Measurements from ENCODE around the gene LIMS2.

The LIMS2 gene

DNA sequence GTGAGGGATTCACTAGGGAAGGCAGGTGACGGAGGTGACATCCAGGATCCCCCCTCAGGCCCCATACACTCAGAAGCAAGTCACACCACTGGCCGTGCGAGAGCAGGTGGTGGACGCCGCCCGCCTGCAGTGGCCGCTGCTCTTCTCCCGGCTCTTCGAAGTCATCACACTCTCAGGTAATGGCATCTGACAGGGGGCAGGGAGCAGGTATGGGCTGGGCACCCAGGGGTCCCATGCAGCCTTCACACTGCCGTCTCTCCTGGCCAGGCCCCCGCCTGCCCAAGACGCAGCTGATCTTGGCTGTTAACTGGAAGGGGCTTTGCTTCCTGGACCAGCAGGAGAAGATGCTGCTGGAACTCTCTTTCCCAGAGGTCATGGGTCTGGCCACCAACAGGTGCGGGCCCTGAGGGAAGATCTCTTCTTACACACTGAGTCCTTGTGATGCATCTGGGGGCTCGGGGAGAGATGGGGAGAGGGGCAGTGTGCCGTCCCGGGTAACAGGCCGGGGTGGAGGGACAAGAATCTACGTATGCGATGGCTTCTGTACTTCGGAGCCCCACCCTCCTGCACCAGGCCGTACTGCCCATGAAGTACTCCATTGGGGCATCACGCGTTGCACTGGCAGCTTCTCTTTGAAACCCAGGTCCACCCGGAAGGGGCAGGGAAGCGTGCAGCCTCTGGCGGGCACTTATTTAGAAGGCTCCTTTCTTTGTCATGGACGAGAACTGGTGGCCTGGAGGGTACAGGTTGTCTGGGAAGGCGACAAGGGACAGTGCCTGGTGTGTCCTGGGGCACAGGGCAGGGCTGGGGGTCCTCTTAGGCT lies 48.2 kb downstream of the LIMS2 start:
- no peak overlapping the region for H3K4me3 ChIP-seq (ENCODE audit: low read depth, low read length)
- TF ChIP-seq, protein P1, sequence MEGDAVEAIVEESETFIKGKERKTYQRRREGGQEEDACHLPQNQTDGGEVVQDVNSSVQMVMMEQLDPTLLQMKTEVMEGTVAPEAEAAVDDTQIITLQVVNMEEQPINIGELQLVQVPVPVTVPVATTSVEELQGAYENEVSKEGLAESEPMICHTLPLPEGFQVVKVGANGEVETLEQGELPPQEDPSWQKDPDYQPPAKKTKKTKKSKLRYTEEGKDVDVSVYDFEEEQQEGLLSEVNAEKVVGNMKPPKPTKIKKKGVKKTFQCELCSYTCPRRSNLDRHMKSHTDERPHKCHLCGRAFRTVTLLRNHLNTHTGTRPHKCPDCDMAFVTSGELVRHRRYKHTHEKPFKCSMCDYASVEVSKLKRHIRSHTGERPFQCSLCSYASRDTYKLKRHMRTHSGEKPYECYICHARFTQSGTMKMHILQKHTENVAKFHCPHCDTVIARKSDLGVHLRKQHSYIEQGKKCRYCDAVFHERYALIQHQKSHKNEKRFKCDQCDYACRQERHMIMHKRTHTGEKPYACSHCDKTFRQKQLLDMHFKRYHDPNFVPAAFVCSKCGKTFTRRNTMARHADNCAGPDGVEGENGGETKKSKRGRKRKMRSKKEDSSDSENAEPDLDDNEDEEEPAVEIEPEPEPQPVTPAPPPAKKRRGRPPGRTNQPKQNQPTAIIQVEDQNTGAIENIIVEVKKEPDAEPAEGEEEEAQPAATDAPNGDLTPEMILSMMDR (IDR thresholded peaks at IDR 0.05; ENCODE audit: low read depth, low read length, missing control alignments), result no peak
- no peak for DNase-seq (ENCODE audit: low read depth)

DNA sequence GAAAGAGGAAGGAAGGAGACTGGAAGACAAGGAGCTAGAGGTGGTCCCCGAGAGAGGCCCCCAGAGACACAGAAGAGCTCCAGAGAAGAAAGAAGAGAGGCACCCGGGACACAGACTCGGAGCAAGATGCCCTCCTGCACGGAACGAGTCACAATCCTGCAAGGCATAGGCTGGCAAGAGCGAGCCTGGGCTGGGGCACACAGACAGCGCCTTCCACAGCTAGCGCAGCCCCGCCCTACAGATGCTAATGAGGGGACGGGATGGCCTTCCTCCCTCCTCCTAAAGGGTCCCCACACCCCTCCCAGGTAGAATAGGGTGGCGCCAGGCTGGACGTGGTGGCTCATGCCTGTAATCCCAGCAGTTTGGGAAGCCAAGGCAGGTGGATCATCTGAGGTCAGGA lies 49.2 kb downstream of the LIMS2 start:
- no peak overlapping the region for H3K4me3 ChIP-seq (ENCODE audit: low read depth, low read length)
- TF ChIP-seq, protein P1 (IDR thresholded peaks at IDR 0.05; ENCODE audit: low read depth, low read length, missing control alignments), result no peak
- no peak for DNase-seq (ENCODE audit: low read depth)

DNA sequence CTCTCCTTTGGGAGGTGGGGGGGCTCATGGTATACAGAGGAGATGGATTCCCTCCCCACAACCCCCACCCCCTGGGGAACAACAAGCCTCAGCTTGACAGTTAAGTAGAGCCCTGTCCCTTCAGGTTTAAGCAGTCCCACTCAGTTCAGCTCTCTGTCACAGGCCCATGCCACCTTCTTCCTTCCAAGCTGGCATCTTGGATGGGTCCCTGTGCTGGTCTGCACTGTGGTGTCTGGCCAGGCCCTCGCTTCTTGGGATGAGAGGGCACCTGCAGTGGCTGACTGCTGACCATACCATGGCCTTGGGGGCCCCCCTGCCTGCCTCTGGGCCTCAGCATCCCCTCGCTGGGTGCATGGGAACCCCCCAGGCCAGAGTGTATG lies 49.8 kb downstream of the LIMS2 start:
- H3K4me3 ChIP-seq (ENCODE audit: low read depth, low read length), result no peak overlapping the region
- TF ChIP-seq, protein P1 (IDR thresholded peaks at IDR 0.05; ENCODE audit: low read depth, low read length, missing control alignments), result no peak
- DNase-seq (ENCODE audit: low read depth), result no peak

DNA sequence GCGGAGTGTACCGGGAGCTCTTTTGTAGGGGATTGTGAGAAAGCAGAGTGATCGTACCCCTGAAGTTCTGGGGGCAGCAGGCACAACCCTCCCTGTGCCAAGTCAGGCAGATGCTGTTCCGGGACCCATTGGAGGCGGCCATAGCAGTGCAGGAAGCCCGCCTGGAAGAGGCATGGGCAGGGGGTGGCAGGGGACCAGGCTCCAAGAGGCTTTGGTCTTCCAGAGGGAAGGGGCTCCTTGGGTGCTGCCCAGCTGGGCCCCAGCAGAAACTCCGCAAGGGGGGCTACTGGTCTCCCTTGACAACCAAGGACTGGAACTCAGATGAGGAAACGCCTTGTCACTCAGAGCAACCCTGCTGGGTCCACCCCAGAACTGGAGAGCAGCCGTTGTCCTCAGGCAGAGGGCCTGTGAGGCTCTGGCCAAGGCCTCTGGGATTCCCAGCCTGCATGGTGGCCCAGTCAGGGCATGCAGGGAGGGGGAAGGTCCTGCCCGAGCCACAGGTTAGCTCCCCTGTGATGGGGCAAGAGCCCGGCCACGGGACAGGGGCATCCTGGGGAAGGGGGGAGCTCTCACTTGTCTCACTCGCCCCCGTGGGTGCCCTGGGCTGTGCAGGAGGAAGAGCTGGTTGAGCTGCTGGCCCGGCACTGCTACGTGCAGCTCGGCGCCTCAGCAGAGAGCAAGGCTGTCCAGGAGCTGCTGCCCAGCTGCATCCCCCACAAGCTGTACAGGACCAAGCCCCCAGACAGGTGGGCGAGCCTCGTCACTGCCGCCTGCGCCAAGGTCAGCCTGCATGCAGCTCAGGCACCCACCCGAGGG lies 50.4 kb downstream of the LIMS2 start:
- TF ChIP-seq, protein P1 (IDR thresholded peaks at IDR 0.05; ENCODE audit: low read depth, low read length, missing control alignments), result no peak
- DNase-seq (ENCODE audit: low read depth), result no peak
- H3K4me3 ChIP-seq (ENCODE audit: low read depth, low read length), result no peak overlapping the region

DNA sequence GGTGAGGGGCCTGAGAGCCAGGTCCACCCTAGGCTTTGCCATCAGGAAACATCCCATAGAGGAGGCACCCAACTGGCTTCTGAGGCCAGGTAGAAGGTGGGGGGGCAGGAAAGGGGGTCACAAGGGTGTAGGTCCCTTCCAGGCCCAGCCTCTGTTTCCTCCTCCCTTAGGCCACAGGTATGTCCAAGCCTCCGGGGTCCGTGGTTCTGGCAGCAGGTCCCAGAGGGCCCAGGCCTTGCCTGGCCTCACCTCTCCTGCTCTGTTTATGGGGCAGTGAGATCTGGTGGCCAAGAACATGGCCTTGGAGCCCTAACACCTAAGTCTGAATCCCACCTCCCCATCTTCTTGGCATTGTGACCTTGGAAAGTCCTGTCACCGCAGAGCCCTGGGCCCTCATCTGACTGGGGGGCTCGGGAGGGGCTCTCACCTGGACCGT lies 51.0 kb downstream of the LIMS2 start:
- no peak for DNase-seq (ENCODE audit: low read depth)
- TF ChIP-seq, protein P1 (IDR thresholded peaks at IDR 0.05; ENCODE audit: low read depth, low read length, missing control alignments), result no peak
- H3K4me3 ChIP-seq (ENCODE audit: low read depth, low read length), result no peak overlapping the region

DNA sequence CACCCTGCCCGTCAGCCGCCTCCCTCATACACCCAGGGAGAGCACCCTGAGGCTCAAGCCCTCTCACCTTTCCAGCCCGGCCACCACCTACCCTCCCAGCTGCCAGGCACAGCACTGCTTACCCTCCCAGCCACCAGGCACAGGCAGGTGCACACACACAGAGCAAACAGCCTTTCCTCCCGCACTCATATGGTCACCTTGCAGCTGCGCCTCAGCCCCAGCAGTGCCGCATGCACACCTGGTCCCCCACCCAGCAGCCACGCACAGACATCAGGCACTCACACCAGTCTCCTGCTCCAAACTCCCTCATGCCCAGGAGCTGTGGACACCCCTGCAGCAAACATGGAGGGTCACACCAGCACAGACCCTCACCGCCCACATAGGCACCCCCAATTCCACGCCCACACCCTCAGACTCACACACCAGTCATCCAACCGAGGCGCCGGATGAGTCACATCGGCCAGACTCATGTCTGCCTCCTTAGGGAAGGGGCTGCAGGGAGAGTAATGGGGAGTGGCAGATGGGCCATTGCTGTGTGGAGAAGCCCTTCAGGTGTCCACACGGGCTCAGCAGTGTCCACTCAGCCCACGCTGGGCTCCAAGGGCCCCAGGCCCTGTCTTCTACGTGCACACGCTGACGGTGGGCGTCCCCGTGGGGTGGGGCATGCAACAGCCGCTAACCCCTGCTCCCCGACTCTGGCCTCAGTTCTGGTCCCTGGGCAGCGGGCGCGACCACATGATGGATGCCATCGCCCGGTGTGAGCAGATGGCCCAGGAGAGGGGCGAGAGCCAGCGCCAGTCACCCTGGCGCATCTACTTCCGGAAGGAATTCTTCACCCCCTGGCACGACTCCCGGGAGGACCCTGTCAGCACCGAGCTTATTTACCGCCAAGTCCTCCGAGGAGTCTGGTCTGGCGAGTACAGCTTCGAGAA lies 51.7 kb downstream of the LIMS2 start:
- no peak for DNase-seq (ENCODE audit: low read depth)
- TF ChIP-seq, protein P1 (IDR thresholded peaks at IDR 0.05; ENCODE audit: low read depth, low read length, missing control alignments), result no peak
- H3K4me3 ChIP-seq (ENCODE audit: low read depth, low read length), result no peak overlapping the region
